GM21528 (cell line): ENCODE data around the gene TBC1D7.

ENCODE experiments used
- ATAC-seq: cut with Tn5 transposase; IDR thresholded peaks from one replicate; pipeline ENCODE4 v1.9.1; 2021; ENCODE audit warnings: mild to moderate bottlenecking, moderate library complexity; ENCODE audit not compliant: unreplicated experiment, low FRiP score

Gene TBC1D7

GRCh38 chr6:13273931-13274706 is 54.2 kb downstream of the TBC1D7 start:
- peak; percentile 51 for ATAC-seq

- no peak for ATAC-seq
Observed at GRCh38 chr6:13273202-13273930, 55.0 kb downstream of the TBC1D7 start.

- ATAC-seq = peak; percentile 64
Observed at GRCh38 chr6:13272131-13273046, 55.9 kb downstream of the TBC1D7 start.

- ATAC-seq = no peak
Observed at GRCh38 chr6:13268913-13269518, 59.3 kb downstream of the TBC1D7 start.

- no peak for ATAC-seq
Observed at GRCh38 chr6:13267142-13267651, 61.1 kb downstream of the TBC1D7 start.

- ATAC-seq = no peak
Observed at GRCh38 chr6:13263669-13264068, 64.7 kb downstream of the TBC1D7 start.

GRCh38 chr6:13262302-13263230 is 65.8 kb downstream of the TBC1D7 start:
- ATAC-seq = no peak

- peak; percentile 63 for ATAC-seq
Observed at GRCh38 chr6:13261464-13261994, 66.8 kb downstream of the TBC1D7 start.

- ATAC-seq = no peak
Observed at GRCh38 chr6:13260831-13261230, 67.5 kb downstream of the TBC1D7 start.

GRCh38 chr6:13260101-13260598 is 68.2 kb downstream of the TBC1D7 start:
- ATAC-seq = no peak

- ATAC-seq = no peak
Observed at GRCh38 chr6:13259393-13259792, 68.9 kb downstream of the TBC1D7 start.

GRCh38 chr6:13256266-13257001 is 71.9 kb downstream of the TBC1D7 start:
- no peak for ATAC-seq
